Measurements from ENCODE around the gene PLEKHG7. TPM values are rescaled to one million over a fixed set of nuclear protein-coding genes. Genes with fewer than 3 reads are reported as not detected.

PLEKHG7 gene
- total and polyA plus RNA-seq, 2 donors from 2014 or later: 0.45 to 1.5 TPM

DNA sequence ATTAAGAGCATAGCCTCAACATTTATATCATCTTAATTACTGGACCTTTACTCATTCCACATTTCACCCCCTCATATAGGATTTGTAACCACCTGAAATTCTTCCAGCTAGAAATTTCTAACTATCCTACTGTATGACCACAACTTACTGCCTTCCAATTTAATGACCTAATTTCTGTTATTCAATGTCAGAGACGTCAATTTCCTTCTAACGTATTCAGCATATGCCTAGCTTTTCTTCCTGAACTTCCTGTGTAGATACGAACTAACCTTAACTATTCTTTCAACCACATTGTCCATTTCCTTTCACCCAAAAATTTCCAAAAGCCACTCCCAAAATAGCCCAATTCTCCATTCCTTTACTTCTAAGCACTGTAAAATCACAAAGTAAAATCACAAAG, 118.4 kb downstream of the PLEKHG7 start:
- H3K36me3 ChIP-seq (ENCODE audit: control insufficient read depth in 2 of 3, insufficient read depth in 3 of 3, low read length in 3 of 3): peaks cover 0 to 5% (median 0%) of the 10 kb centered on the region in 3 donors
- no peak overlapping the region for H3K9ac ChIP-seq (ENCODE audit: low read length in 3 of 3)
- H3K9me3 ChIP-seq (ENCODE audit: control insufficient read depth in 2 of 3, insufficient read depth in 1 of 3, low read length in 3 of 3): no peaks in the 10 kb centered on the region
- H3K4me1 ChIP-seq (ENCODE audit: control insufficient read depth in 2 of 3, insufficient read depth in 2 of 3, low read depth in 1 of 3, low read length in 3 of 3): no peaks in the 10 kb centered on the region
- TF ChIP-seq, protein P1, sequence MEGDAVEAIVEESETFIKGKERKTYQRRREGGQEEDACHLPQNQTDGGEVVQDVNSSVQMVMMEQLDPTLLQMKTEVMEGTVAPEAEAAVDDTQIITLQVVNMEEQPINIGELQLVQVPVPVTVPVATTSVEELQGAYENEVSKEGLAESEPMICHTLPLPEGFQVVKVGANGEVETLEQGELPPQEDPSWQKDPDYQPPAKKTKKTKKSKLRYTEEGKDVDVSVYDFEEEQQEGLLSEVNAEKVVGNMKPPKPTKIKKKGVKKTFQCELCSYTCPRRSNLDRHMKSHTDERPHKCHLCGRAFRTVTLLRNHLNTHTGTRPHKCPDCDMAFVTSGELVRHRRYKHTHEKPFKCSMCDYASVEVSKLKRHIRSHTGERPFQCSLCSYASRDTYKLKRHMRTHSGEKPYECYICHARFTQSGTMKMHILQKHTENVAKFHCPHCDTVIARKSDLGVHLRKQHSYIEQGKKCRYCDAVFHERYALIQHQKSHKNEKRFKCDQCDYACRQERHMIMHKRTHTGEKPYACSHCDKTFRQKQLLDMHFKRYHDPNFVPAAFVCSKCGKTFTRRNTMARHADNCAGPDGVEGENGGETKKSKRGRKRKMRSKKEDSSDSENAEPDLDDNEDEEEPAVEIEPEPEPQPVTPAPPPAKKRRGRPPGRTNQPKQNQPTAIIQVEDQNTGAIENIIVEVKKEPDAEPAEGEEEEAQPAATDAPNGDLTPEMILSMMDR (IDR thresholded peaks at IDR 0.05; ENCODE audit: borderline replicate concordance, extremely low read depth, insufficient read depth): no peak
- H3K27ac ChIP-seq (ENCODE audit: low read depth in 2 of 2, low read length in 2 of 2): no peak overlapping the region
- no peaks in the 10 kb centered on the region for H3K27me3 ChIP-seq (ENCODE audit: control insufficient read depth, insufficient read depth, low read length)
- no peak for FAIRE-seq
- intact Hi-C loops (cut with DNase I): no loop called here
- no peak for DNase-seq
- no peak overlapping the region for H3K4me3 ChIP-seq (ENCODE audit: low read length in 3 of 3)

Other genes with a start within 250 kb of the PLEKHG7 start
- 30.2 TPM for gene EEA1, start 226.3 kb downstream of the PLEKHG7 start, total RNA-seq
- gene EEA1, start 226.3 kb downstream of the PLEKHG7 start, polyA plus RNA-seq (ENCODE audit: insufficient read depth, low read depth, low replicate concordance): 2.5 TPM